ENCODE results near the gene PRR5L.

PRR5L gene

GRCh38 chr11:36330411-36330810 lies 34.3 kb downstream of the PRR5L start:
- DNase-seq (ENCODE audit: low spot score), result no peak
- in situ Hi-C loops (cut with MboI; ENCODE audit: low pct_unique_long_range_greater_than_20kb, low sequenced_read_pairs, unreplicated experiment), result no loop called here

GRCh38 chr11:36333468-36333867 lies 37.4 kb downstream of the PRR5L start:
- no peak for DNase-seq (ENCODE audit: low spot score)
- in situ Hi-C loops (cut with MboI; ENCODE audit: low pct_unique_long_range_greater_than_20kb, low sequenced_read_pairs, unreplicated experiment), result no loop called here
- TF ChIP-seq CTCF (IDR thresholded peaks at IDR 0.05; ENCODE audit: extremely low read depth, insufficient read depth, missing control alignments), result no peak

More at GRCh38 chr11:36330411-36330810, 34.3 kb downstream of the PRR5L start:
- no peak for TF ChIP-seq CTCF (IDR thresholded peaks at IDR 0.05; ENCODE audit: extremely low read depth, insufficient read depth, missing control alignments)

- no peak for DNase-seq (ENCODE audit: low spot score)
- in situ Hi-C loops (cut with MboI; ENCODE audit: low pct_unique_long_range_greater_than_20kb, low sequenced_read_pairs, unreplicated experiment), result no loop called here
- no peak for TF ChIP-seq CTCF (IDR thresholded peaks at IDR 0.05; ENCODE audit: extremely low read depth, insufficient read depth, missing control alignments)
Measured at GRCh38 chr11:36333897-36334296, 37.8 kb downstream of the PRR5L start.

- no peak for TF ChIP-seq CTCF (IDR thresholded peaks at IDR 0.05; ENCODE audit: extremely low read depth, insufficient read depth, missing control alignments)
- no peak for DNase-seq (ENCODE audit: low spot score)
- in situ Hi-C loops (cut with MboI; ENCODE audit: low pct_unique_long_range_greater_than_20kb, low sequenced_read_pairs, unreplicated experiment), result no loop called here
Measured at GRCh38 chr11:36339888-36340287, 43.8 kb downstream of the PRR5L start.

GRCh38 chr11:36340897-36341296 lies 44.8 kb downstream of the PRR5L start:
- in situ Hi-C loops (cut with MboI; ENCODE audit: low pct_unique_long_range_greater_than_20kb, low sequenced_read_pairs, unreplicated experiment), result no loop called here
- DNase-seq (ENCODE audit: low spot score), result no peak
- no peak for TF ChIP-seq CTCF (IDR thresholded peaks at IDR 0.05; ENCODE audit: extremely low read depth, insufficient read depth, missing control alignments)

- TF ChIP-seq CTCF (IDR thresholded peaks at IDR 0.05; ENCODE audit: extremely low read depth, insufficient read depth, missing control alignments), result no peak
- in situ Hi-C loops (cut with MboI; ENCODE audit: low pct_unique_long_range_greater_than_20kb, low sequenced_read_pairs, unreplicated experiment), result no loop called here
- no peak for DNase-seq (ENCODE audit: low spot score)
Measured at GRCh38 chr11:36341915-36342314, 45.8 kb downstream of the PRR5L start.

- TF ChIP-seq CTCF (IDR thresholded peaks at IDR 0.05; ENCODE audit: extremely low read depth, insufficient read depth, missing control alignments), result no peak
- no peak for DNase-seq (ENCODE audit: low spot score)
- in situ Hi-C loops (cut with MboI; ENCODE audit: low pct_unique_long_range_greater_than_20kb, low sequenced_read_pairs, unreplicated experiment), result no loop called here
Measured at GRCh38 chr11:36342327-36342726, 46.2 kb downstream of the PRR5L start.

All from GM13977 (cell line).